GM23248 (cell line): ENCODE data around the gene TJP3. TPM values are rescaled to one million over a fixed set of nuclear protein-coding genes. Genes with fewer than 3 reads are reported as not detected.
"Not testable (repeated sequence)": the region's sequence is repeated elsewhere in the genome, so short reads cannot be mapped to it uniquely, and the experiment has no call there.

Experiments
- DNase-seq: peaks from one replicate; pipeline ENCODE4 v3.0.0-alpha.2; 2015
- H2AFZ ChIP-seq: fragments of 200-600 bp; sonication (generic); 2 replicates; pipeline ENCODE4 v1.6.1; 2016; ENCODE audit warnings: antibody characterized with exemption
- H3F3A ChIP-seq: fragments of 200-600 bp; sonication (generic); 2 replicates; pipeline ENCODE4 v1.6.1; 2016; ENCODE audit warnings: mild to moderate bottlenecking, antibody characterized with exemption, mixed run types; ENCODE audit not compliant: insufficient read depth
- H3K27ac ChIP-seq: fragments of 200-600 bp; sonication (generic); 2 replicates; pipeline ENCODE4 v1.5.1; 2016; ENCODE audit warnings: mild to moderate bottlenecking
- H3K27me3 ChIP-seq: fragments of 200-600 bp; sonication (generic); replicated peaks from 2 replicates; pipeline ENCODE4 v1.6.1; 2016; ENCODE audit warnings: mild to moderate bottlenecking; ENCODE audit not compliant: insufficient read depth
- H3K36me3 ChIP-seq: fragments of 200-600 bp; sonication (generic); 2 replicates; pipeline ENCODE4 v1.6.1; 2016; ENCODE audit warnings: low read depth, mild to moderate bottlenecking
- H3K4me1 ChIP-seq: fragments of 200-600 bp; sonication (generic); 2 replicates; pipeline ENCODE4 v1.6.1; 2016; ENCODE audit warnings: mild to moderate bottlenecking; ENCODE audit not compliant: insufficient read depth
- H3K4me2 ChIP-seq: fragments of 200-600 bp; sonication (generic); one replicate; pipeline ENCODE4 v1.6.1; 2016; ENCODE audit warnings: mild to moderate bottlenecking; ENCODE audit not compliant: unreplicated experiment
- H3K4me3 ChIP-seq: fragments of 200-600 bp; sonication (generic); 2 replicates; pipeline ENCODE4 v1.5.1; 2016; ENCODE audit warnings: mild to moderate bottlenecking
- H3K79me2 ChIP-seq: fragments of 200-600 bp; sonication (generic); 2 replicates; pipeline ENCODE4 v1.6.1; 2016; ENCODE audit warnings: mild to moderate bottlenecking; ENCODE audit not compliant: insufficient read depth
- H3K9ac ChIP-seq: fragments of 200-600 bp; sonication (generic); 2 replicates; pipeline ENCODE4 v1.6.1; 2016; ENCODE audit warnings: mild to moderate bottlenecking
- H3K9me2 ChIP-seq: fragments of 200-600 bp; sonication (generic); 2 replicates; pipeline ENCODE4 v1.6.1; 2016; ENCODE audit warnings: mixed run types, mild to moderate bottlenecking, moderate library complexity; ENCODE audit not compliant: insufficient read depth
- H3K9me3 ChIP-seq: fragments of 200-600 bp; sonication (generic); one replicate; pipeline ENCODE4 v1.6.1; 2017; ENCODE audit warnings: low read depth
- H4K20me1 ChIP-seq: fragments of 200-600 bp; sonication (generic); 2 replicates; pipeline ENCODE4 v1.6.0; 2016; ENCODE audit not compliant: insufficient read depth
- EZH2 ChIP-seq: fragments of 200-600 bp; sonication (generic); IDR thresholded peaks from 2 replicates; pipeline ENCODE4 v1.6.1; 2018; ENCODE audit warnings: antibody characterized with exemption, mild to moderate bottlenecking; ENCODE audit not compliant: insufficient read depth, poor library complexity, severe bottlenecking
- EZH2phosphoT487 ChIP-seq: fragments of 200-600 bp; sonication (generic); IDR thresholded peaks from 2 replicates; pipeline ENCODE4 v1.6.1; 2018; ENCODE audit warnings: antibody characterized with exemption, moderate library complexity, mild to moderate bottlenecking, low read depth; ENCODE audit not compliant: insufficient read depth
- WGBS, 2 experiments: methylation state at CpG; one replicate each; pipeline ENCODE4 v1.1.6; 2015 to 2017; ENCODE audit warnings: low lambda C conversion rate in 2 of 2, low coverage in 1 of 2; ENCODE audit errors: missing lambda C conversion rate in 2 of 2; 5-methylcytosine and 5-hydroxymethylcytosine counted together
- in situ Hi-C: fragments of 300-500 bp; cut with MboI; formaldehyde crosslinking; loops from 2 replicates; pipeline ENCODE4 v1.15.0; 2020
- polyA plus RNA-seq: library from polyadenylated mRNA; unstranded; fragments of >200 nt; fragmentation: Nextera tagmentation; extraction: Ambion mirVana; gene quantifications from 2 replicates; pipeline ENCODE4 v1.2.1, GENCODE V29; 2016
- total RNA-seq: library from RNA; depleted of rRNA; stranded (reverse); fragments of >200 nt; shearing (Covaris generic); gene quantifications from 2 replicates; pipeline ENCODE4 v1.2.3, GENCODE V29; 2014

The TJP3 gene
- total and polyA plus RNA-seq, 2 experiments from 2014 or later, result not detected

- no peaks in the 10 kb centered on the region for H3K9me3 ChIP-seq
- H3K79me2 ChIP-seq, result no peaks in the 10 kb centered on the region; the same call in 1 of the 2 replicates
- H3K9me2 ChIP-seq, result no peaks in the 10 kb centered on the region
- H2AFZ ChIP-seq, result no peak overlapping the region
- H3F3A ChIP-seq, result no peaks in the 10 kb centered on the region
- H3K27ac ChIP-seq, result no peak overlapping the region
- no peak for TF ChIP-seq EZH2phosphoT487
- TF ChIP-seq EZH2, result no peak
- H4K20me1 ChIP-seq, result no peaks in the 10 kb centered on the region
- peaks cover 4% of the 10 kb centered on the region; the same call in 1 of the 2 replicates for H3K36me3 ChIP-seq
- H3K27me3 ChIP-seq, result no peaks in the 10 kb centered on the region
- DNase-seq, result no peak
- no peak overlapping the region for H3K4me3 ChIP-seq
- WGBS, 2 experiments, result 84 to 85% methylated on average over 17 to 24 of the region's 25 CpGs
- H3K4me2 ChIP-seq, result no peak overlapping the region
- in situ Hi-C loops, result no loop called here
- no peaks in the 10 kb centered on the region for H3K4me1 ChIP-seq
- no peak overlapping the region for H3K9ac ChIP-seq
Observed at GRCh38 chr19:3752492-3752891, 44.3 kb downstream of the TJP3 start.

GRCh38 chr19:3753631-3754410, 45.6 kb downstream of the TJP3 start:
- Histone ChIP-seq H3K27ac (no peak overlapping the region), H3K9ac (no peak overlapping the region), H3K4me2 (no peak overlapping the region), H3K36me3 (peaks cover 4% of the 10 kb centered on the region; the same call in 1 of the 2 replicates), H2AFZ (no peak overlapping the region), H3F3A (no peaks in the 10 kb centered on the region), H3K4me3 (no peak overlapping the region), H3K9me2 (no peaks in the 10 kb centered on the region), H3K9me3 (no peaks in the 10 kb centered on the region), H3K4me1 (no peaks in the 10 kb centered on the region), H4K20me1 (no peaks in the 10 kb centered on the region), H3K79me2 (peaks cover 2% of the 10 kb centered on the region; the same call in 1 of the 2 replicates), H3K27me3 (no peaks in the 10 kb centered on the region)
- 93 to 94% methylated on average over 27 to 51 of the region's 51 CpGs for WGBS, 2 experiments
- TF ChIP-seq EZH2phosphoT487 (no peak), EZH2 (no peak)
- DNase-seq, result no peak
- in situ Hi-C loops, result no loop called here

- H3K9ac ChIP-seq, H3K27me3 ChIP-seq, H3K4me1 ChIP-seq, H3K36me3 ChIP-seq, H3K9me3 ChIP-seq, H4K20me1 ChIP-seq, H3K4me2 ChIP-seq, H3K27ac ChIP-seq, H3F3A ChIP-seq, H3K9me2 ChIP-seq, H3K4me3 ChIP-seq, DNase-seq, in situ Hi-C loops, H2AFZ ChIP-seq: not testable (repeated sequence)
- WGBS, 2 experiments, result 97 to 98% methylated on average over 7 of the region's 7 CpGs
- peaks cover 28% of the 10 kb centered on the region for H3K79me2 ChIP-seq
Observed at GRCh38 chr19:3757705-3758104, 49.5 kb downstream of the TJP3 start.

- H3K4me3 ChIP-seq, H3F3A ChIP-seq, H3K27ac ChIP-seq, H2AFZ ChIP-seq, H3K36me3 ChIP-seq, H3K9me3 ChIP-seq, H3K9ac ChIP-seq, H3K27me3 ChIP-seq, in situ Hi-C loops, H3K4me1 ChIP-seq, DNase-seq, H3K4me2 ChIP-seq, H4K20me1 ChIP-seq, H3K9me2 ChIP-seq: not testable (repeated sequence)
- peaks cover 30% of the 10 kb centered on the region for H3K79me2 ChIP-seq
- WGBS, 2 experiments, result 96 to 97% methylated on average over 13 of the region's 13 CpGs
Observed at GRCh38 chr19:3758297-3758696, 50.1 kb downstream of the TJP3 start.
